Common myeloid progenitor, CD34-positive (primary cell): ENCODE results near the gene SPDYE6.
"Not testable (repeated sequence)": the region's sequence is repeated elsewhere in the genome, so short reads cannot be mapped to it uniquely, and the experiment has no call there.

ENCODE experiments used
- CTCF ChIA-PET: fragments of 350-600 bp; sonication (Branson Sonifier 250); formaldehyde crosslinking; loops from one replicate; lab custom pipeline; 2021; ENCODE audit warnings: antibody characterized with exemption; lab: Charles Lee
- POLR2A ChIA-PET: fragments of 350-600 bp; sonication (Branson Sonifier 250); formaldehyde crosslinking; loops from one replicate; lab custom pipeline; 2021; ENCODE audit warnings: antibody characterized with exemption; lab: Charles Lee
- DNase-seq, 3 donors: peaks; one replicate each; pipeline versions ENCODE4 v3.0.0 to v3.0.0-alpha.2; 2013
- H3K27ac ChIP-seq, 2 experiments: 1 replicate in 1 of 2; 2 replicates in 1 of 2; pipeline ENCODE4 v1.7.0; 2013; ENCODE audit warnings: inconsistent platforms in 2 of 2, low read length in 2 of 2, mild to moderate bottlenecking in 2 of 2, low read depth in 1 of 2, moderate library complexity in 1 of 2; ENCODE audit not compliant: severe bottlenecking in 2 of 2, insufficient read depth in 1 of 2, poor library complexity in 1 of 2
- H3K27me3 ChIP-seq, 5 experiments: replicated peaks in 2 of 5; 1 replicate in 3 of 5; 2 replicates in 2 of 5; pipeline versions ENCODE4 v1.6.1 to v1.7.0; 2013; ENCODE audit warnings: low read length in 4 of 5, mild to moderate bottlenecking in 2 of 5, moderate library complexity in 2 of 5, inconsistent platforms in 1 of 5; ENCODE audit not compliant: insufficient read depth in 5 of 5, control insufficient read depth in 4 of 5
- H3K36me3 ChIP-seq, 4 experiments: 1 replicate in 2 of 4; 2 replicates in 2 of 4; pipeline versions ENCODE4 v1.6.1 to v1.7.0; 2013; ENCODE audit warnings: low read length in 3 of 4, control low read depth in 1 of 4, mild to moderate bottlenecking in 1 of 4; ENCODE audit not compliant: control insufficient read depth in 4 of 4, insufficient read depth in 4 of 4
- H3K4me1 ChIP-seq, 4 experiments: 1 replicate in 3 of 4; 2 replicates in 1 of 4; pipeline versions ENCODE4 v1.6.1 to v1.7.1; 2013; ENCODE audit warnings: low read length in 3 of 4, mild to moderate bottlenecking in 3 of 4, control low read depth in 1 of 4, inconsistent platforms in 1 of 4, moderate library complexity in 1 of 4; ENCODE audit not compliant: control insufficient read depth in 4 of 4, insufficient read depth in 4 of 4; ENCODE audit errors: control extremely low read depth in 1 of 4
- H3K4me3 ChIP-seq, 7 experiments: 1 replicate in 4 of 7; 2 replicates in 3 of 7; pipeline versions ENCODE4 v1.5.1 to v1.7.0; 2013; ENCODE audit warnings: mild to moderate bottlenecking in 7 of 7, low read length in 6 of 7, moderate library complexity in 6 of 7, inconsistent platforms in 2 of 7, low read depth in 2 of 7, control low read depth in 1 of 7; ENCODE audit not compliant: insufficient read depth in 4 of 7, control insufficient read depth in 1 of 7; ENCODE audit errors: extremely low read depth in 1 of 7
- H3K9me3 ChIP-seq, 5 experiments: 1 replicate in 4 of 5; 2 replicates in 1 of 5; pipeline versions ENCODE4 v1.6.1 to v1.7.1; 2013; ENCODE audit warnings: low read length in 4 of 5, mild to moderate bottlenecking in 2 of 5, inconsistent platforms in 1 of 5, low read depth in 1 of 5, moderate library complexity in 1 of 5; ENCODE audit not compliant: control insufficient read depth in 4 of 5, insufficient read depth in 2 of 5; ENCODE audit errors: control extremely low read depth in 1 of 5
- whole genome bisulfite sequencing: methylation state at CpG from one replicate; pipeline ENCODE4 v1.1.5; 2013; ENCODE audit not compliant: insufficient coverage; 5-methylcytosine and 5-hydroxymethylcytosine counted together

Gene SPDYE6

DNA sequence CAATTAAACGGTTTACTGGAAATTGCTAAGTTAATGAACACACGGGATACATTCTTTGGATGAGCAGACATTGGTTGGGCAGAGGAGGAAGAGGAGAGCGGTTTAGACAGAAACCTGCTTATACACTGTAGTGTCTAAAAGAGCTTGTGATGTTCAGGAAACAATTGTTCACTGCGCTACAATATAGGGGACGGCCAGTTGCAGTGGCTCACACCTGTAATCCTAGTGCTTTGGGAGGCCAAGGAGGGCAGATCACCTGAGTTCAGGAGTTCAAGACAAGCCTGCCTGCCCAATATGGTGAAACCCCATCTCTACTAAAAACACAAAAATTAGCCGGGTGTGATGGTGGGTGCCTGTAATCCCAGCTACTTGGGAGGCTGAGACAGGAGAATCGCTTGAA, 20.7 kb downstream of the SPDYE6 start:
- H3K27me3 ChIP-seq, H3K4me1 ChIP-seq, DNase-seq, H3K36me3 ChIP-seq, H3K4me3 ChIP-seq, H3K9me3 ChIP-seq, POLR2A ChIA-PET, H3K27ac ChIP-seq: not testable (repeated sequence)
- CTCF ChIA-PET = interaction anchor here (0.9 kb wide), 1 partner anchor 19 kb away, joined by 3 read pairs; no protein-coding TSS in a partner anchor
- WGBS = 100% methylated on average over 4 of the region's 7 CpGs

DNA sequence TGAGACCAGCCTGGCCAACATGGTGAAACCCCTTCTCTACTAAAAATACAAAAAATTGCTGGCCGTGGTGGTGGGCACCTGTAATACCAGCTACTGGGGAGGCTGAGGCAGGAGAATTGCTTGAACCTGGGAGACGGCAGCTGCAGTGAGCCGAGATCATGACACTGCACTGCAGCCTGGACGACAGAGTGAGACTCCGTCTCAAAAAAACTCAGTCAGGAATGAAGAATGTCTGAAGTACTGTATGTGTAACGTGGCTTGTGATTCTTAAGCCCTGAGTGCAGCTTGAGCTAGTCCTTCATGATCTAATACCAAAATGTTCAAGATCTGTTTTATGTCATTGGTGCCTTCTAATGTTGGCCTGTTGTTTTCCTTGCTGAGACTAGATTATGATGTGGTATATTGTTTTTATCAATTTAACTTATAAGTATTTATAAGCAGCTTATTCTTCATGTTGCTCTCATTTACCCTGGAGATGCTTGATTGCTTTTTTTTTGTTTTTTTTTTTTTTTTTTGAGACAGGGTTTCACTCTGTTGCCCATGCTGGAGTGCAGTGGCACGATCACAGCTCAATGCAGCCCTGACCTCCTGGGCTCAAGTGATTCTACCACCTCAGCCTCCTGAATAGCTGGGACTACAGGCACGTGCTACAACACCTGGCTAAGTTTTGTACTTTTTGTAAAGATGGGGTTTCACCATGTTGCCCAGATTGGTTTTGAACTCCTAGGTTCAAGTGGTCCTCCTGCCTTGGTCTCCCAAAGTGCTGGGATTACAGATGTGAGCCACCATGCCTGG, 25.4 kb downstream of the SPDYE6 start:
- H3K4me1 ChIP-seq, H3K27ac ChIP-seq, H3K9me3 ChIP-seq, CTCF ChIA-PET, H3K27me3 ChIP-seq, DNase-seq, H3K36me3 ChIP-seq, H3K4me3 ChIP-seq: not testable (repeated sequence)
- POLR2A ChIA-PET = interaction anchor here (0.6 kb wide), 2 partner anchors 47 to 1910 kb away, joined by 3 to 6 read pairs; no protein-coding TSS in a partner anchor
- 100% methylated on average over 5 of the region's 8 CpGs for WGBS

DNA sequence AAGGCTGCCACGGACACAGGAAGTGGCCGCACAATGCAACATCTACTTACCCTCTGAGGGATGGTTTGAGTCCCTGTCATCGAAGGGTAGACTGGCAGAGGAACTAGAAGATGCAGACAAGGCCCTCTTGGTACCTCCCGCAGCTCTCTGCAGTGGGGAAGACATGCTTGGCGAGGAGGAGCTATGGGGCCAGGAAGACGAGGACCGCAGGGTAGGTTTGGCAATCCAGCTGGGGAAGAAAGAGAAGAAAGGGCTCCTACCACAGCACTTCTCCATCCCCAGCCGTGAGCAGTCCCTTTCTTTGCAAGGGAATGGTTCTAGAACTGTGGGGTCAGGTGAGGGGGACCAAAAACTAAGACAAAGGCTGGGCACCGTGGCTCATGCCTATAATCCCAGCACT, 26.9 kb downstream of the SPDYE6 start:
- 50% methylated on average over 2 of the region's 9 CpGs for WGBS
- H3K9me3 ChIP-seq, H3K27ac ChIP-seq, POLR2A ChIA-PET, H3K4me1 ChIP-seq, H3K27me3 ChIP-seq, DNase-seq, H3K36me3 ChIP-seq, H3K4me3 ChIP-seq: not testable (repeated sequence)
- CTCF ChIA-PET = interaction anchor here (1.3 kb wide), 1 partner anchor 34 kb away, joined by 3 read pairs; no protein-coding TSS in a partner anchor

DNA sequence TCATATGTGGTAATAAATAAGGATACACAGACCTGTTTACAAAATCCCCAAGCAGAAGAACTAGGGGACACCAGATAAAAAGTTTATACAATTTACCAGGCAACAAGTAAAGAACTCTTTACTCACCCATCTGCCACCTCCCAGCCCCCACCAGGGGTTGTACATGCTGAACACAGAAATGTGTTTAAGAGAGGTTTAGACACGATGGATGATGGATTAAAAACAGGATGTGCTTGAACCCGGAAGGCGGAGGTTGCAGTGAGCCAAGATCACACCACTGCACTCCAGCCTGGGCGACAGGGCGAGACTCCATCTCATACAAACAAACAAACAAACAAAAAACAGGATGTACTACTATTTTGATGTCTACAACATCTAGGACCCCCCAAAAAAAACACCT, 27.4 kb downstream of the SPDYE6 start:
- POLR2A ChIA-PET = not testable (repeated sequence)

DNA sequence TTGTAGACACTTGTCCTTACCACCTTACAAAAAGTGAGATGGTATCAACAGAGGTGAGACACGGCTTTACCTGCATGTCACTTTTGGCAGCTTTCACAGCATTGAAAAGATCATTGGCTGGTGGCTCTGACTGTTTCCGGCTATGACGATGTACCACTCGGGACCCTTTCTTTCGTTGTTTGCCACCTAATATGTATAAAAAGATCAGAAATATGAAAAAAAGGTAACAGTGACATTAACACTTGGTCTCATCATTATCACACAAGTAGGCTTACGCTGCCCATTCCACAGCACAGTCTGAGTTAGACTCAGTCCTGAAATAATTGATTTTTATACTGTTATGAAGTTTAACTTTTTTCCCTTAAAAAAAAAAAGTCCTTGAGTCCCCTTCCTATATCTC, 29.1 kb downstream of the SPDYE6 start:
- H3K9me3 ChIP-seq, POLR2A ChIA-PET, H3K4me3 ChIP-seq, CTCF ChIA-PET, H3K27ac ChIP-seq, H3K27me3 ChIP-seq, H3K36me3 ChIP-seq, H3K4me1 ChIP-seq, DNase-seq: not testable (repeated sequence)
- WGBS = no CpG with 5 or more reads among the region's 6 CpGs

More for the DNA sequence above, 27.4 kb downstream of the SPDYE6 start:
- not testable (repeated sequence) for H3K27me3 ChIP-seq, H3K9me3 ChIP-seq, H3K27ac ChIP-seq, H3K4me1 ChIP-seq, DNase-seq, H3K4me3 ChIP-seq, H3K36me3 ChIP-seq
- no CpG with 5 or more reads among the region's 5 CpGs for WGBS
- CTCF ChIA-PET = interaction anchor here (1.3 kb wide), 1 partner anchor 35 kb away, joined by 3 read pairs; no protein-coding TSS in a partner anchor

DNA sequence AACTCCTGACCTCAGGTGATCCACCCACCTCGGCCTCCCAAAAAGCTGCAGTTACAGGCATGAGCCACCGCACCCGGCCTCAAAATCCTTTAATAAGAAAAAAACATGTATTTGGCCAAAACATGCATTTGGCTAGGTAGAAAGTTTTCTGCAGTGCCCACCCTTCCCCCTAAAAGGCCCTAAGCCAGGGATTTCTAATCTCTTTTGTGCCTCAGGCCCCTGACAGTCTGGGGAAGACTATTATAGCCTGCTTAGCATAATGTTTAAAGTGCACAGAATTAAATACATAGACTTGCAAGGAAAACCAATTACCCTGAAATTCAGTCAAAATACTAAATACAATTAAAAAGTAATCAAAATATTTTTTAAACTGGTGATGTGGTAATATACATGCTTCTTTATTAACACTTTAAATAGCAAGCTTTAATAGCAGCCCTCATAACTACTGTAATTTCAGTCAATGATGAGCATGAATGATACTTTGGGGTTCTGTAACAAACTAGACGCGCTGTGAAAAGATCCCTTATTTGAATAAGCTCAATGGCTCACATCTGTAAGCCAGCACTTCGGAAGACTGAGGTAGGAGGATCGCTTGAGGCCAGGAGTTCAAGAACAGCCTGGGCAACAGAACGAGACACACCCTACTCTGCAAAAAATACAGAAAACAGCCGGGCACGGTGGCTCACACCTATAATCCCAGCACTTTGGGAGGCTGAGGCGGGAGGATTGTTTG, 29.9 kb downstream of the SPDYE6 start:
- 93% methylated on average over 9 of the region's 11 CpGs for WGBS
- H3K27ac ChIP-seq = no peak overlapping the region
- no peaks in the 10 kb centered on the region for H3K36me3 ChIP-seq
- no peaks in the 10 kb centered on the region for H3K4me1 ChIP-seq
- DNase-seq = no peak
- H3K4me3 ChIP-seq = no peak overlapping the region
- ChIA-PET CTCF (no interaction called here), POLR2A (no interaction called here)
- no peaks in the 10 kb centered on the region for H3K27me3 ChIP-seq
- no peaks in the 10 kb centered on the region for H3K9me3 ChIP-seq

DNA sequence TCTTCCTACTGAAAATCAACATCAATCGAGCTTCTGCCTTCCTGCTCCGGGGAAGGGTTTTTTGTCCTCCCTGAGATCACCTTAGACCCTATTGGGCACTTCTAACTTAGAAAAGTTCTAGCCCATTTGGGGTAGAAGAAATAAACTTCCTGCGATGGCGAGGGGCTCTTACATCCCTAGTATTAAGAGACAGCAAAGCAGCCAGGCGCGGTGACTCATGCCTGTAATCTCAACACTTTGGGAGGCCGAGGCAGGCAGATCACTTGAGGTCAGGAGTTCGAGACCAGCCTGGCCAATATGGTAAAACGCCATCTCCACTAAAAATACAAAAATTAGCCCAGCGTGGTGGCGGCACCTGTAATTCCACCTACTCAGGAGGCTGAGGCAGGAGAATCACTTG, 31.1 kb downstream of the SPDYE6 start:
- H3K36me3 ChIP-seq, CTCF ChIA-PET, H3K4me1 ChIP-seq, DNase-seq, POLR2A ChIA-PET, H3K27ac ChIP-seq, H3K4me3 ChIP-seq, H3K27me3 ChIP-seq, H3K9me3 ChIP-seq: not testable (repeated sequence)
- 98% methylated on average over 6 of the region's 11 CpGs for WGBS
